Measurements from ENCODE around the gene PADI2. TPM values are rescaled to one million over a fixed set of nuclear protein-coding genes. Genes with fewer than 3 reads are reported as not detected.

PADI2 gene
- total and polyA plus RNA-seq, 2 donors (not counting 3 experiments of a cell fraction or from before 2014, with no cell fraction given): not detected

DNA sequence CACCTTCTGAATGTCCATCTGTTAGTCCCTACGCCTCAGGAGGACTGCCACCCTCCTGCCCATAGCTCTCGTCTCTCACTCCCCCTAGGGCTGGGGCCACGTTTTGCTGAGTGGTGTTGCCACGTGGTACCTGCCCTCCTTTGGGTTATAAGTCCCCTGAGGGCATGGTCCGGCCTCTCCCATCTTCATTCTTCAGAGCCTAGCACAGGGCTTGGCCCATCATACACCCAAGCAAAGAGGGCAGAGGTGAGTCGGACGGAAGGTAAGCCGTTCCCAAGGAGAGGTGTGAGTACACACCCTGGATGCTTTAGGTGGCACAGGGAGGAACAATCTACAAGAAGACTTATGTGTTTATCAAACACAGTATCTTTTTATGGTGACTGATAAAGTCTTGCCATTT lies 10.9 kb downstream of the PADI2 start:
- CTCF ChIA-PET: no interaction called here
- dilution Hi-C loops (cut with MboI; ENCODE audit: extremely low pct_ligation_motif_present, low sequenced_read_pairs): no loop called here

DNA sequence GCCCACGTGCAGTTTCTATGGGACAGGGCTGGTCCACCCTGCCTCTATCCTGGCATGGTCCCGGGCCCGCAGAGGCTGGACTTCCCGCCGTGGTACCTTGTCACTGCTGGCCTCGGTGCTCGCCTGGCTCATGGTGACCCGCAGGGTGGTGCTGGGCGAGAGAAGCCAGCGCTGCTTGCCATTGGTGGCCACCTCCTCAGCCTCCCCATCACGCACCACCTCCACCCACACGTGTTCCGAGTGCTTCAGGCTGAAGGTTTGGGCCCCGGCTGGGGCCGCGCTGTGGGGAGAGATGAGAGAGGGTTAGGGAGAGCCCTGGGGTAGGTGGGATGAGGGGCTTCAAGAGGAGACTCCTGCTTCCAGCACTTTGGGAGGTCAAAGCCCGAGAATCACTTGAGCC lies 14.5 kb downstream of the PADI2 start:
- no TSS peak for BruUV-seq (replicated peaks)
- TF ChIP-seq, protein P1, sequence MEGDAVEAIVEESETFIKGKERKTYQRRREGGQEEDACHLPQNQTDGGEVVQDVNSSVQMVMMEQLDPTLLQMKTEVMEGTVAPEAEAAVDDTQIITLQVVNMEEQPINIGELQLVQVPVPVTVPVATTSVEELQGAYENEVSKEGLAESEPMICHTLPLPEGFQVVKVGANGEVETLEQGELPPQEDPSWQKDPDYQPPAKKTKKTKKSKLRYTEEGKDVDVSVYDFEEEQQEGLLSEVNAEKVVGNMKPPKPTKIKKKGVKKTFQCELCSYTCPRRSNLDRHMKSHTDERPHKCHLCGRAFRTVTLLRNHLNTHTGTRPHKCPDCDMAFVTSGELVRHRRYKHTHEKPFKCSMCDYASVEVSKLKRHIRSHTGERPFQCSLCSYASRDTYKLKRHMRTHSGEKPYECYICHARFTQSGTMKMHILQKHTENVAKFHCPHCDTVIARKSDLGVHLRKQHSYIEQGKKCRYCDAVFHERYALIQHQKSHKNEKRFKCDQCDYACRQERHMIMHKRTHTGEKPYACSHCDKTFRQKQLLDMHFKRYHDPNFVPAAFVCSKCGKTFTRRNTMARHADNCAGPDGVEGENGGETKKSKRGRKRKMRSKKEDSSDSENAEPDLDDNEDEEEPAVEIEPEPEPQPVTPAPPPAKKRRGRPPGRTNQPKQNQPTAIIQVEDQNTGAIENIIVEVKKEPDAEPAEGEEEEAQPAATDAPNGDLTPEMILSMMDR (IDR thresholded peaks at IDR 0.05; ENCODE audit: extremely low read depth in 1 of 2, insufficient read depth in 1 of 2, low read depth in 1 of 2, low read length in 2 of 2): no peak
- no peak for TF ChIP-seq EZH2 (IDR thresholded peaks at IDR 0.05; ENCODE audit: borderline replicate concordance, low read depth, low read length, severe bottlenecking)
- no peak for TF ChIP-seq POLR2AphosphoS5 (IDR thresholded peaks at IDR 0.05; ENCODE audit: insufficient read depth, low read depth, low read length)
- TF ChIP-seq GATA2 (IDR thresholded peaks at IDR 0.05; ENCODE audit: insufficient read depth, insufficient read length, low read depth, low read length): no peak
- TF ChIP-seq MYC (IDR thresholded peaks at IDR 0.05; ENCODE audit: low read depth, low read length): no peak
- TF ChIP-seq FOS (IDR thresholded peaks at IDR 0.05; ENCODE audit: borderline replicate concordance, insufficient read depth, low read length): no peak
- no peak for TF ChIP-seq JUN (IDR thresholded peaks at IDR 0.05; ENCODE audit: borderline replicate concordance, insufficient read depth, insufficient read length, low read depth)
- TF ChIP-seq POLR2A (IDR thresholded peaks at IDR 0.05; ENCODE audit: low read depth, low read length): no peak
- TF ChIP-seq, protein P2, sequence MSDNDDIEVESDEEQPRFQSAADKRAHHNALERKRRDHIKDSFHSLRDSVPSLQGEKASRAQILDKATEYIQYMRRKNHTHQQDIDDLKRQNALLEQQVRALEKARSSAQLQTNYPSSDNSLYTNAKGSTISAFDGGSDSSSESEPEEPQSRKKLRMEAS (IDR thresholded peaks at IDR 0.05; ENCODE audit: insufficient read depth, insufficient read length): no peak
- Histone ChIP-seq H3K36me3 (ENCODE audit: control insufficient read depth in 2 of 2, extremely low read depth in 1 of 2, insufficient read depth in 2 of 2, low read length in 2 of 2) (no peaks in the 10 kb centered on the region), H3K9ac (replicated peaks; ENCODE audit: extremely low read depth, insufficient read depth, low read length) (no peak overlapping the region), H3K4me3 (replicated peaks in 1 of 3; ENCODE audit: insufficient read depth in 1 of 3, low read depth in 1 of 3, low read length in 3 of 3) (no peak overlapping the region), H3K79me2 (ENCODE audit: control insufficient read depth, insufficient read depth, low read length) (no peaks in the 10 kb centered on the region), H3K9me1 (replicated peaks; ENCODE audit: control insufficient read depth, extremely low read depth, insufficient read depth, low read length) (no peaks in the 10 kb centered on the region), H3K4me2 (ENCODE audit: insufficient read depth, low read length) (no peak overlapping the region), H3K9me3 (replicated peaks; ENCODE audit: control insufficient read depth, insufficient read depth, low read length) (no peaks in the 10 kb centered on the region), H3K27ac (ENCODE audit: insufficient read depth, low read depth, low read length) (no peak overlapping the region), H3K27me3 (ENCODE audit: control insufficient read depth in 2 of 2, insufficient read depth in 2 of 2, low read length in 2 of 2) (no peaks in the 10 kb centered on the region), H4K20me1 (replicated peaks; ENCODE audit: control insufficient read depth, extremely low read depth, insufficient read depth, low read length) (no peaks in the 10 kb centered on the region), H2AFZ (ENCODE audit: low read depth, low read length) (no peak overlapping the region), H3K4me1 (ENCODE audit: control insufficient read depth, extremely low read depth, insufficient read depth, low read length) (no peaks in the 10 kb centered on the region)
- ChIA-PET CTCF (no interaction called here), POLR2A (no interaction called here)
- dilution Hi-C loops (cut with MboI; ENCODE audit: extremely low pct_ligation_motif_present, low sequenced_read_pairs): no loop called here
- no peak for DNase-seq (ENCODE audit: low read depth, low spot score)
- intact Hi-C loops (cut with micrococcal nuclease): no loop called here
- FAIRE-seq: no peak

More for the DNA sequence above, 10.9 kb downstream of the PADI2 start:
- TF ChIP-seq, protein P1 (IDR thresholded peaks at IDR 0.05; ENCODE audit: extremely low read depth in 1 of 2, insufficient read depth in 1 of 2, low read depth in 1 of 2, low read length in 2 of 2): no peak
- Histone ChIP-seq H2AFZ (ENCODE audit: low read depth, low read length) (no peak overlapping the region), H3K9me1 (replicated peaks; ENCODE audit: control insufficient read depth, extremely low read depth, insufficient read depth, low read length) (no peaks in the 10 kb centered on the region), H3K4me3 (replicated peaks in 1 of 3; ENCODE audit: insufficient read depth in 1 of 3, low read depth in 1 of 3, low read length in 3 of 3) (no peak overlapping the region), H3K9me3 (replicated peaks; ENCODE audit: control insufficient read depth, insufficient read depth, low read length) (no peaks in the 10 kb centered on the region), H3K27me3 (ENCODE audit: control insufficient read depth in 2 of 2, insufficient read depth in 2 of 2, low read length in 2 of 2) (no peaks in the 10 kb centered on the region), H4K20me1 (replicated peaks; ENCODE audit: control insufficient read depth, extremely low read depth, insufficient read depth, low read length) (no peaks in the 10 kb centered on the region), H3K79me2 (ENCODE audit: control insufficient read depth, insufficient read depth, low read length) (no peaks in the 10 kb centered on the region), H3K9ac (replicated peaks; ENCODE audit: extremely low read depth, insufficient read depth, low read length) (no peak overlapping the region), H3K36me3 (ENCODE audit: control insufficient read depth in 2 of 2, extremely low read depth in 1 of 2, insufficient read depth in 2 of 2, low read length in 2 of 2) (no peaks in the 10 kb centered on the region), H3K4me2 (ENCODE audit: insufficient read depth, low read length) (no peak overlapping the region), H3K27ac (ENCODE audit: insufficient read depth, low read depth, low read length) (no peak overlapping the region), H3K4me1 (ENCODE audit: control insufficient read depth, extremely low read depth, insufficient read depth, low read length) (no peaks in the 10 kb centered on the region)
- POLR2A ChIA-PET: no interaction called here
- intact Hi-C loops (cut with micrococcal nuclease): no loop called here
- DNase-seq (ENCODE audit: low read depth, low spot score) (no peak), FAIRE-seq (no peak)
- BruUV-seq (replicated peaks): no TSS peak
